ENCODE data around the gene PI3. TPM values are rescaled to one million over a fixed set of nuclear protein-coding genes. Genes with fewer than 3 reads are reported as not detected.

Gene PI3
- polyA plus RNA-seq, 3 donors: not detected

GRCh38 chr20:45183084-45183483 is 8.4 kb downstream of the PI3 start:
- no peak for DNase-seq

GRCh38 chr20:45187693-45188092 is 13.0 kb downstream of the PI3 start:
- DNase-seq: no peak

- no peak for DNase-seq
Measured at GRCh38 chr20:45189067-45189609, 14.4 kb downstream of the PI3 start.

- DNase-seq: no peak
Measured at GRCh38 chr20:45189861-45190260, 15.2 kb downstream of the PI3 start.

GRCh38 chr20:45191926-45192325 is 17.2 kb downstream of the PI3 start:
- no peak for DNase-seq

- DNase-seq: no peak
Measured at GRCh38 chr20:45193331-45193730, 18.6 kb downstream of the PI3 start.

GRCh38 chr20:45206725-45207124 is 32.0 kb downstream of the PI3 start, which contains the start of gene SEMG1:
SEMG1 (plus strand) TSS chr20:45207033; CDS start chr20:45207054, 21 bp downstream.
- DNase-seq: no peak

- no peak for DNase-seq
Measured at GRCh38 chr20:45209924-45210323, 35.2 kb downstream of the PI3 start.

GRCh38 chr20:45211569-45212474 is 37.1 kb downstream of the PI3 start:
- no peak for DNase-seq

GRCh38 chr20:45212836-45213235 is 38.1 kb downstream of the PI3 start:
- DNase-seq: no peak

GRCh38 chr20:45218124-45218523 is 43.4 kb downstream of the PI3 start:
- DNase-seq: no peak

- DNase-seq: no peak
Measured at GRCh38 chr20:45218636-45219035, 43.9 kb downstream of the PI3 start.

- no peak for DNase-seq
Measured at GRCh38 chr20:45221076-45221475, 46.4 kb downstream of the PI3 start, which contains the start of gene SEMG2. SEMG2 (plus strand) TSS chr20:45221373; CDS start chr20:45221390, 17 bp downstream.

GRCh38 chr20:45223136-45223535 is 48.4 kb downstream of the PI3 start:
- DNase-seq: no peak

Other genes with a start within 250 kb of the PI3 start
- gene TOMM34, start 214.5 kb upstream of the PI3 start, polyA plus RNA-seq (ENCODE audit: insufficient read length in 3 of 3): 10 to 100 TPM; 38.7 to 43.0 (median 41.7) TPM
- 10 to 100 TPM; 14.8 to 20.7 (median 20.5) TPM for gene STK4, start 208.4 kb upstream of the PI3 start, polyA plus RNA-seq (ENCODE audit: insufficient read length in 3 of 3)
- gene KCNS1, start 73.8 kb upstream of the PI3 start, polyA plus RNA-seq (ENCODE audit: insufficient read length in 3 of 3): under 1 TPM; 0.43 to 0.77 (median 0.55) TPM
- not detected for gene WFDC5, start 59.7 kb upstream of the PI3 start, polyA plus RNA-seq (ENCODE audit: insufficient read length in 3 of 3)
- gene WFDC12, start 50.4 kb upstream of the PI3 start, polyA plus RNA-seq (ENCODE audit: insufficient read length in 3 of 3): not detected
- gene SEMG1, start 32.1 kb downstream of the PI3 start, polyA plus RNA-seq (ENCODE audit: insufficient read length in 3 of 3): under 1 TPM in 1 of 3 donors, not detected in 2; 0.16 TPM
- gene SEMG2, start 46.5 kb downstream of the PI3 start, polyA plus RNA-seq (ENCODE audit: insufficient read length in 3 of 3): under 1 TPM in 1 of 3 donors, not detected in 2; 0.10 TPM
- gene SLPI, start 79.7 kb downstream of the PI3 start, polyA plus RNA-seq (ENCODE audit: insufficient read length in 3 of 3): under 1 TPM in 2 of 3 donors, not detected in 1; 0.28 to 0.69 TPM
- not detected for gene RBPJL, start 131.9 kb downstream of the PI3 start, polyA plus RNA-seq (ENCODE audit: insufficient read length in 3 of 3)
- gene MATN4, start 133.4 kb downstream of the PI3 start, polyA plus RNA-seq (ENCODE audit: insufficient read length in 3 of 3): under 1 TPM; 0.21 to 0.43 (median 0.34) TPM
- 100 to 1,000 TPM; 136 to 187 (median 157) TPM for gene SDC4, start 173.5 kb downstream of the PI3 start, polyA plus RNA-seq (ENCODE audit: insufficient read length in 3 of 3)
- 10 to 100 TPM; 32.0 to 36.5 (median 36.1) TPM for gene SYS1, start 188.3 kb downstream of the PI3 start, polyA plus RNA-seq (ENCODE audit: insufficient read length in 3 of 3)
- 1 to 10 TPM; 1.3 to 3.0 (median 2.0) TPM for gene TP53TG5, start 203.4 kb downstream of the PI3 start, polyA plus RNA-seq (ENCODE audit: insufficient read length in 3 of 3)
- gene DBNDD2, start 233.4 kb downstream of the PI3 start, polyA plus RNA-seq (ENCODE audit: insufficient read length in 3 of 3): 10 to 100 TPM; 24.3 to 25.7 (median 24.8) TPM
- gene PIGT, start 241.2 kb downstream of the PI3 start, polyA plus RNA-seq (ENCODE audit: insufficient read length in 3 of 3): 10 to 100 TPM; 98.2 to 99.1 (median 98.8) TPM